Fibroblast of lung (primary cell): ENCODE results near the gene CA4.

Experiments used
- CTCF ChIP-seq, 2 donors: IDR thresholded peaks in 1 of 2; conservative IDR thresholded peaks in 1 of 2; 1 replicate in 1 of 2; 2 replicates in 1 of 2; pipeline ENCODE4 v1.5.1; 2011 to 2012; ENCODE audit warnings: low read length in 2 of 2, control low read depth in 1 of 2, inconsistent platforms in 1 of 2, low read depth in 1 of 2, mild to moderate bottlenecking in 1 of 2
- EZH2 ChIP-seq: IDR thresholded peaks from 2 replicates; pipeline ENCODE4 v1.5.1; 2012; ENCODE audit warnings: low read length, control low read depth, mild to moderate bottlenecking; ENCODE audit errors: missing control alignments

GRCh38 chr17:60153606-60154390 is 4.0 kb downstream of the CA4 start:
- TF ChIP-seq CTCF (conservative IDR thresholded peaks at IDR 0.05 in 1 of 2, IDR thresholded peaks at IDR 0.05 in 1 of 2; ENCODE audit: low read depth in 1 of 2, low read length in 2 of 2) (no peak), EZH2 (no peak)
